DMS 273 treated with DMSO at 0.1 percent for 48 hours (cell line): ENCODE results near the gene CSDE1.

Experiments
- DNase-seq: peaks from one replicate; lab custom pipeline; 2025; lab: John Stamatoyannopoulos, UW

The CSDE1 gene

DNA sequence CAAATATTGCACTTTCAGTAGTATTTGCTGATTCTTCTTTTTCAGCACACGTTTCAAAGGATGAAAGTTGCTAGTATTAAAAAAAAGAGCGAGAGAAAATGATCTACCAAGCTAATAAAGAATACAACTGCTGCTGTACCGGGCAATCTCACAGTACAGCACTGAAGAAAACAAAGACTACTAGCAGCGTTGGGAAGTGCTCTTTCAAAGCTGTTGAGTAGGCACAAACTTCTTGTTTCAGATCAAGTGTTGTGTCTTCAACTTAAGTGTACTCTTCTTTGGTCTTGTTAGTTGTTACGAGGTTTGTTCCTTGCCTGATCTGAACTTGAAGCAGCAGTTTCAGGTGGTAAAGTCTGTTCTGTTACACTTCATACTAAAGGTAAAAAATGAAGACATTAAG lies 7.9 kb downstream of the CSDE1 start:
- no peak for DNase-seq

DNA sequence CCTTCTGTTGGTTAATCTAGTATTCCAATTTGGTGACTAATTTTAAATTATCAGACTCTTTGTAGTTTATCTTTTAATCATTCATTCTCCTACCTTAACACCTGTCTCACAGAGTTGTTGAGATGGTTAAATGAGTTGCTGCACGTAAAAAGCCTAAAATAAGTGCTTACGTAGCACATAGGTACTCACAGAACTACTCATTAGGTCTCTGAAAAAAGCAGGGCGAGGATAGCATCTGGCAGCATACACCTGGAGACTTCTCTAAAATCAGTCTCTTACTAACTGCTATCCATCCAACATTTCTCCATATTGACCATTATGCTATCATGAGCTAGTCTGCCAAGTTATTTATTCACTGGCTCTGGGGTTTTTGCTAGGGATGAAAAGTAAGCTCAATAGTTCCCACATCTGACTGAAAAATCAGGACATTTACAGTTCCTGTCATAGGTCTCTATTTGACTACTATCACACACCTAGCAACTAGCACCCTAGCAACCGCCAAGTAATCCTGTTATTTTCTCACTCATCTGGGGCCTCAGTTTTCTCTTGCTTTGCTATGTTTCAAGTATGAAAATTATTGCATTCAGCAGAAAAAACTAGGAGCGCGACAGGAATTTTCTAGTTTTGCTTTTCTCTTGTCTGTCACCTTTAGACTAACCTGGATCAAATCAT lies 11.2 kb downstream of the CSDE1 start:
- no peak for DNase-seq

DNA sequence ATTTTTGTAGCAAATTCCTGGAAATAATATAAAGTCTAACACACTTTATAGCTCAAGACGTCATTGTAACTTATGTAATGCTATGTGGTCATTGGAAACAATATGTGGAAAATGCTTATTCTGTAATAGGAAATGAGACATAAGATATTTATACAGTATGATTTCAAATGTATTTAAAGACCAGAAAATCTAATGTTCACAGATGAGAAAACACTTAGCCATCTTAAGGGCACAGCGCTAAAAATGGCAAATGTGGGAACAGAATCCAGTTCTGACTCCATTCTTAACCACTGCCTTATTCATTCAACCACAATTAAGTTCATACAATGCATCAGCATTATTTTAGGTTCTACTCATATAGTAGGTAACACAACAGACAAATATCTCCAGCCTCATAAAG lies 12.5 kb downstream of the CSDE1 start:
- DNase-seq = no peak

DNA sequence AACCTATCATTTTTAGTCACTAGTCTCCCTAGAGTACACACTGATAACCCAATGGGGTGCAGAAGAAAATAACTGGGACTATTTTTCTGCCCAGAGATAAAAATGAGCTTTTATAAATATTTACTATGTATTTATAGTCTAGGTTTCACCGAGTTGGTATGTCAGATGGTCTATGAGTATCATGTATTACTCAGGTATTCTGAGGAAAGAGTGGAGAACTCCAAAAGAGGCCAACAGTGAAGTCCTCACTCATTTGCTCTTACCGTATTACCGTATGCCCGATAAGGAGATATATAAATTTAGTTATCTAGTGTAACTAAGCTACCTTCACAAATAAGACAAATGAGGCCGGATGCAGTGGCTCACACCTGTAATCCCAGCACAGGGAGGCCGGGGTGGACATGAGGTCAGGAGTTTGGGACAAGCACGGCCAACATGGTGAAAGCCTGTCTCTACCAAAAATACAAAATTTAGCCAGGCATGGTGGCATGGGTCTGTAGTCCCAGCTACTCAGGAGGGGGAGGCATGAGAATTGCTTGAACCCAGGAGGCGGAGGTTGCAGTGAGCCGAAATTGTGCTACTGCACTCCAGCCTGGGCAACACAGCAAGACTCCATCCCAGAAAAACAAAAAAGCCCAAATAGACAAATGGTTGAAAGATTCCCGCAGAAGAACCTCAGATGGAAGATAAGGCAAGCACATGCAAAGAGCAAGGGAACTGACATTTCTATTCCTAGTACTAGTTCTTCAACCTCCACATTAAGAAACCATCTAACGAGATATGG lies 15.6 kb downstream of the CSDE1 start:
- DNase-seq = no peak

DNA sequence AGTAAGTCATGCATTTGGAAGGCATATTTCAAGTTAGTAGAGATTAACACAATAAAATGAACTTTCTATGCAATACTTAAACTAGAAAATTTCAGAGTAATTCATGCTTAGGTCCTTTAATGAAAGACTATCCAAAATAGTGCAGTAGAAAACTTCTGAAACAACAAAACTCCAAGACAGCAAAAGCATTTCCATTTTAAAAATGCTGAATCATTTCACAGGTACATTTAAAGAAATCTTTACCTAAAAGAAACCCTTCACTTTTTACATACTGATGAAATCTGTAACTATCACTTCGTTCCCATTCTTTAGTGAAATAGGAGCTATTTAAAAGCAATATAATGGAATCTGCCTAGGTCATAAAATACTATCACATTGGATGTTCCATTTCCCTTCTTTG lies 17.5 kb downstream of the CSDE1 start:
- no peak for DNase-seq

DNA sequence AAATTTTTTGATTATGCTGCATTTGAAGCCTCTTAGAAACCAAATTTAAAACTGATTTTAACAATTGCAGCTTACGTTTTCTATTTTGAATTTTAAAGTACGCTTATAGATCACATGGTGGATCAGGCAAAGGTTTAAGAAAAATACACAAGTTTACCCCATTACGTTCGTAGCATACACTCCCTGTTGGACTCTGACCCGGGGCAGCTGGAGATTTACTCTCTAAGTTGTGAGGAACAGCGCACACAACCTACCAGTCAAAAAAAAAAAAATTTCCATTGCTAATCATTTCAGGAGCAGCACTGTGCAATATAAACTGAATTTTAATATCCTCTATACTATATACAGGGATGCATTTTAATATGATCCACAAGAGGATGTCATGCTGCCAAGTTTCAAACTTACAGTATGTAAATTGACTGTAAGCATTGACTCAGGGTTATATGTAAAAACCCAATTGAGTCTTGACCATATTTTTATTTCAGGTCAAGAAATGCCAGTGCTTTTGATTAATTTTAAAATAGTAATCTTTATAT lies 20.4 kb downstream of the CSDE1 start:
- no peak for DNase-seq

DNA sequence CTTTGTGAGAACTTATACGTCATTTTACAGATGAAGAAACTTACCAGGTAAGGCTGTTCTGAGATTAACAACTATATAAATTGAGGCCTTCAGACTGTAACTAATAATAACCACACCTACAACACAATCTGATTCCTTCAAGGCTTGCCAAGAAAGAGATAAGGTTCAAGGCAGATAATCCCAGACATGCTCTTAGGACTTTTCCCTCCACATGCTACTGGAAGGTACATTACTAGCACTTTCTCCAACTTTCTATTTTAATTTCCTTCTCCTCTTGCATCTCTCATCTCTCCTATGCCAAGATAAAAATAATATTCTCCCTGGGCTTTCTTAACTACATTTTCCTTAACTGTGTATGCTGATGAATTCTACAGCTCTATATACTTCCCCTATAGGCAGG lies 22.3 kb downstream of the CSDE1 start:
- DNase-seq = no peak

DNA sequence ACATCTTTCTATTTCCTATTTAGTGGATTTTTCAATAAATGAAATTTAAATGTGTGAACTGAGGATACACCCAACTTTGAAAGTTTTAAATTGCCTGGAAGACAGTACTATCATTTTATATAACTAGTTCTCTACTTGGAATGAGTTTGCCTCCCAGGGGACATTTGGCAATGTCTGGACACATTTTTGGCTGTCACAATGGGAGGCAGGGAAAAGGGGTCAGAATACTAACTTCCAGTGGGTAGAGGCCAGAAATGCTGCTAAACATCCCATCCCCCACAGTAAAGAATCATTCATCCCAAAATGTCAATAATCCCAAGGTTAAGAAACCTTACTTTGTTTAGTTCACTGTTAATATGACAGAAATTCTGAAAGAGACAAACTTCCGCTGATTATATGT lies 28.0 kb downstream of the CSDE1 start:
- no peak for DNase-seq

DNA sequence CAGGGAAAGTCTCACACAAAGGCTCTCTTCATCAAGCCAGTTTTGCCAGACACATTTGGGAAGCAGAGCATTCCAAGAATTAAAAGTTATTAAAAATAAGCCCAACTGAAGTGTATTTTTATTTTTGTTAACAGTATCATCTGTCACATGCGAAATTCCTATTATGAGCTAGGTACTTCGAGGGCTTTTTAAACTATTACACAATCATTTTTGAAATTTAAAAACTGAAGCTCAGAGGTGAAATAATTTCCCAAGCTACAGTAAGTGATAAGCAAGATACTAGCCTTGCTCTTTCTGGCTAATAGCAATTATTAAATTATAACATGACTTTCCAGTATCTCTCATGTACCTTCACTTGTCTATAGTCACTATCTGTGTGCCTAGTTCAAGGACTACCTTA lies 29.2 kb downstream of the CSDE1 start:
- no peak for DNase-seq

DNA sequence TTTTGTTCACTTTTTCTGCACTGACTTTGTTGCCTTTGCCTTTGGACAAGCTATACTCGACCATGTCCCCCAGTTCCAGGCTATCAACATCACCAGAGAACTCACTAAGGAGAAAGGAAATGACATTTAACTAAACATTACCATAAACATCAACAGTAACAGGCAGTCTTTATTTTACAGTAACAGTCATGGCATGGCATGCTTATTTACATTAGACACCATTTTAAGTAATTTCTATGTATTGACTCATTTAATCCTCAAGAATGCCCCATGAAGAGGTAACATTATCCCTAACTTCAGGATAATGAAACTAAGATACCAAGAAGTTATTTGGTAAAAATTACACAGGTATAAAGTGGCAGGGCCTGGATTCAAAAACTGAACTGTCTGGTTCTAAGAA lies 32.6 kb downstream of the CSDE1 start:
- DNase-seq = no peak

DNA sequence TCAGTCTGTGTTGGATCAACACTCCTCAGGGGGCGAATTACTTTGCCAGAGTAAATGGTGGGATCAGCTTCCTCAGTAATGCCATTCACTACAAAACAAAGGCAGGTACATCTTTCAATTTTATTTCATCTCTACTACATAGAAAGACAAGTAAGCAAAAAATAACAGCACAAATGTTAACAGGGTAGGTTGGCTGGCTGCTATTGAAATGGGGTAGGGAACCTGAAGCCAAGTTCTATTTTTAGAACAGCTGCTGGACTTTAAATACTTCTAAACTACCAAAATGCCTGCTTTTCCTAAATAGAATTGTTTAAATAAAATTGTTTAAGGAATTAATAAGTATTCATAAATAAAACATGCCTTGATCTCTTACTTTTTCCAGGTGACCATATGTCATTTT lies 33.9 kb downstream of the CSDE1 start:
- DNase-seq = no peak

DNA sequence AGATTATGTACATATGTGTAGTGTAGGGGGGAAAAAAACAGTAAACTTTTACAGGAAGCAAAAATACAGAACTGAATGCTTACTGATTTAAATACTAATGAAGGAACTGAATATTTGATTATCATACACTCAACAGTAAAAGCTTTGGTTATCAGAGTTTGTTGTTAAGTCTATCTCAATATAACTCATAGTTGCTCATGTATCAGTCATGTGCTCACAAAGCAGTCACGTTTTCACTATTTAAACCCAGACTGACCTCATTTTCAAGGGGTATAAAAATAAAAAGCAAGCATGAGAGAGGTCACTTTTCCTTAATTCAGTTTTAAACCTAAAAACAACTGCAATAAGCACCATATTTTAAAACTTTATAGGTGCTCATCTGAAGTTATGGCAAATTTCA lies 34.3 kb downstream of the CSDE1 start:
- no peak for DNase-seq

DNA sequence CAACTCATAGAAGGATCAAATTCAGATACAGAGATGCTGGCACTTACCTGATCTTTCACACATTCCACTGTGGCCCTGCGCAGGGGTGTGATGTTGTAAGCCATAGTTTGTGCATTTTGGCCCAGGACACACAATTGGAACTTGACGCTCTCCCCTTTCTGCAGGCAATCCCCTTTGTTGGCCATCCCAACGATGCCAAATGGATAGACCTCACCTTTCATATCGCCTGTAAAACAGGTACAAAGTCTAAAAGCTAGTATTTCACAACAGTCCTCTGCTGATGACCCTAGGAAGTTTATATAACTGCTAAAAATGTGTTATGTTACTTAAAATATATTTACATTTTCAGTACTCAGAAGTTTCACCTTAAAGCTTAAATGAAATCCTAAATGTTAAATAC lies 37.3 kb downstream of the CSDE1 start:
- DNase-seq = no peak

DNA sequence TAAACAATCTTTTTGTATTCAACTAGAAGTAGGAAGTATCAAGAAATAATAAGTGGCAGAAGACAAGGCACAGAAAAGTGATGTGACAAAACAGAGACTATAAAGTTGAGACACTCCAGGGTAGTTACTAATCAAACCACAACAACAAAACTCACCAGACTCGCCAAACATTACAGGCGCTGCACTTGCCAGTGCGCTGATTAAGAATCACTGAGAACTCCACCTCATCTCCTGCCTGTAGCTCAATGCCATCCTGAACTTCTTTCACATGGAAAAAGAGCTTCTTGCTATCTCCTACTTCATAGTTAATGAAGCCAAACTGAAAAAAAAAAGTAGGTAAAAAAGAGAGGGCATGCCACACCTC lies 38.4 kb downstream of the CSDE1 start:
- no peak for DNase-seq

DNA sequence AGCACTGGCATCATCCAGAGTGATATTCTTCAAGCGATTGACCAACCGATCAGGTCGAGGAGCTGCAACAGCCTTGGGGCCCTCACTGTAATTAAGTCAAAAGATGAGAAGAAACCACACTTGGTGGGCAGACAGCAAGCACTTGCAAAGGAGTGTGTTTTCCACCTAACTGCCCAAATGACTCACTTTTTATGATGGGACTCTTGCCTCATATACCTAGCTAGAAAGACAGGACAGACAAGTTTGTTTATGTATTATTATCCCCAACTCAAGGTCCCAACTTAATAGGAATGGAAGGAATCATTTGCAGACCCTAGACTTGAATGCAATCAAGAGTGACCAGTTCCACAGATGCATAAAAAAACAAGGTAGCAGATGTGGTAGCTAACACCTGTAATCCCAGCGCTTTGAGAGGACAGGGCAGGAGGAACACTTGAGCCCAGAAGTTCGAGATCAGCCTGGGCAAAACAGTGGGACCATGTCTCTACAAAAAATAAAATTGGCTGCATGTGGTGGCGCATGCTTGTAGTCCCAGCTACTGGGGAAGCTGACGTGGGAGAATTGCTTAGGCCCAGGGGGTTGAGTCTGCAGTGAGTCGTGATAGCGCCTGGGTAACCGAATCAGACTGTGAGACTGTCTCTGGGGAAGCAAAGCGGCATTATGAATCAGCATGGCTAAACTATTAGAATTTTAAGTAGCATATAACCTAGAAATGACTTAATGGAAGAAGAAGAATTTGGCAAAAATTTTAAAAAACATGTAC lies 38.9 kb downstream of the CSDE1 start:
- DNase-seq = no peak

DNA sequence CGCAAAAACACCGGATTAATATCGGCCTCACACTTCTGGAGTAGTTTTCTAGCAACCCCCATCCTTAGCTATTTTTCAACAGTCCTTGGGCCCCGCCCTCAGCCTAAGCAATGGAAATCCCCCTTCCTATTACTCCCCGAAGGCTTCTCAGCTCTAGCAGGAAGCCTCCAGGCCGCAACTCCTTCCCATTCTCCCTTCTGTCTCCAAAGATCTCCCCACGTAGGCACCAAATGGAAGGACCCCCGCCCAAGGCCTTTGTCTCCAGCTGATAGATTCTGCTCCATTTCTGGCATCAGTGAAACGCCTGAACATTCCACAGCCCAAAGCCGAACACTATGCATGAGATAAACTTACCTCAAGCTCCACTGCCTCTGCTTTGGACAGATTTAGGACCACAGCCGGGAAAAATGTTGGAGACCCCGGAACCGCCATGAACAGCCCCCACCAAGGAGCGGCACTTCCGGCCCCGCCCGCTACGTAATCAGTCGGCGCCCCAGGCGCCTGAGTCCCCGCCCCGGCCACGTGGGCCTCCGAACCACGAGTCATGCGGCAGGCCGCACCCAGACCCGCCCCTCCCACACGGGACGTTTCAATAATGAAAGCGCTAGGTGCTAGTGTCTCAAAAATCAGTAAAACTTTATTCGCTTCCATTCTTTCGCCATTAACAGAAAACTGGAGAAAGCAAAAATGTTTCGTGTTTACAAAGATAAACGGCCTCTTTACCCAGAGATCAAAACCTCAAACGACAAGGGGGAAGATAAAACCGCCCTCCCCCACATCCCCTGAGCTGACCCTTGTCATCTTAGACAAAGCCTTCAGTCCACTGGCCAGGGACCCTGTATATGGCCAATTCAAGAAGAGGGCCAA lies 41.2 kb downstream of the CSDE1 start, which contains the start of gene NRAS:
TSS of gene NRAS (minus strand) at position 468 of the 867 bp plus-strand sequence. CDS start 611 bp downstream, outside the sequence.
- DNase-seq = peak; percentile 52

DNA sequence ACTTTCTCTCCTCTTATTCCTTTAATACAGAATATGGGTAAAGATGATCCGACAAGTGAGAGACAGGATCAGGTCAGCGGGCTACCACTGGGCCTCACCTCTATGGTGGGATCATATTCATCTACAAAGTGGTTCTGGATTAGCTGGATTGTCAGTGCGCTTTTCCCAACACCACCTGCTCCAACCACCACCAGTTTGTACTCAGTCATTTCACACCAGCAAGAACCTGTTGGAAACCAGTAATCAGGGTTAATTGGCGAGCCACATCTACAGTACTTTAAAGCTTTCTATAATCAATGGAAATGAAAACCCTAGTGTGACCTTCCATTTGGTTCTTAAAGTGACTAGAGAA lies 41.9 kb downstream of the CSDE1 start:
- no peak for DNase-seq

DNA sequence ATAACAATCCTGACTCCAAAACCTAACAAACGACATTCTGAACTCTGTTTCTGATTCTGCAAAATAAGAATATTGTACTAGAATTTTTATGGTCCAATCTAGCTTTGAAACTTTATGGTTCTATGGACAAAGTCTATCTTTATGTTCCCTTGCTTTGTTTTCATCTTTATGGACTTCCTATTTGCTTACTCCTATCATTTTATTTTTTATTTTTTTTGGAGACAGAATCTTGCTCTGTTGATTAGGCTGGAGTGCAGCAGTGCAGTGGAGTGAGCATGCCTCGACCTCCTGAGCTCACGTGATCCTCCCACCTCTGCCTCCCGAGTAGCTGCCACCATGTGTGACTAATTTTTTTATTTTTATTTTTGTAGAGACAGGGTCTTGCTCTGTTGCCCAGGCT lies 44.8 kb downstream of the CSDE1 start:
- no peak for DNase-seq

DNA sequence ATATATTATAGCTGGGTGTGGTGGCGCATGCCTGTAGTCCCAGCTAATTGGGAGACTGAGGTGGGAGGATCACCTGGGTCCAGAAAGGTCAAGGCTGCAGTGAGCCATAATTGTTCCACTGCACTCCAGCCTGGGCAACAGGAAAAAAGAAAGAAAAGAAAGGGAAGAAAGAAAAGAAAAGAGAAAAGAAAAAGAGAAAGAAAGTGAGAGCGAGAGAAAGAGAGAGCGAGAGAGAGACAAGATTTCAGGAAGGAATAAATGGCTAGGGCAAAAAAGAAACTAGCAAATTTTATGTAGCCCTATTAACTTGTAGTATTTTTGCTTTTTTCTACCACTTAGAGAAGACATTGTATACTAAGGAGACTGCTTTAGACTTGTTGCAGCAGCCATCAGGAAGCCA lies 47.4 kb downstream of the CSDE1 start:
- DNase-seq = no peak

DNA sequence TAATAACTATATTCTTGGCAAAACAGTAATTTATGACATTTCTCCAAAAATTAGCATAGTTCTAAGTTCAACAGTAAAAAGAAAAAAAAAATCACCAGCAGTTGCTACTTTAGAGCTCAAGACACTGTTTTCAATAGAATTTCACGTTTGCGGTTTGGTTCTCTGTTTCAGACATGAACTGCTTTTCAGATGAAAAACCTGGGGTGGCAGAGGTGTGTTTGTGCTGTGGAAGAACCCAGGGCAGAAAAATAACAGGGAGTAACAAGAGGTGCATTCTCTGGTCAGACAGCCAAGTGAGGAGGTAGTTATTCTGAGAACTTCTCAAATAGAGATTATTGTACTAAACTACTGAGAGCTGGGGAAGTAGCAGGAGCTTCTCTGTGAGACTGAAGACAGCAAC lies 50.2 kb downstream of the CSDE1 start:
- no peak for DNase-seq

DNA sequence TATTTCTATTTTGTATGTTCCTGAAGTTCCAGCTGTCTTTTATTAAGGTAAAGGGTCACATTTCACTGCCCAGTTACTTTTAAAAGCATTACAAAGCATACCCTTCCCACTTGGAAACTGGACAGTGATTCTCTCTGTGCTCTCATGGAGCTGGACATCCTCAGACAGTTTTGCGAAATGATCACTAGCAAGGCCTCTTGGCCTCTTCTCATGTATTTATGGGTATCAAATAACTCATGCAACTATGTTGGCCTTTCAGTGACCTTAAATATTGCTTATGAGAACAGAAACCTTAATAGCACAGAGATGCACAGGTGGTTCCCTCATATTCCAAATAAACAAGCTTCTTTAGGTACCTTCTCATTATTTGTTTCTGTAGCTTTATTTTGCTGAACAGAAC lies 54.5 kb downstream of the CSDE1 start:
- no peak for DNase-seq

DNA sequence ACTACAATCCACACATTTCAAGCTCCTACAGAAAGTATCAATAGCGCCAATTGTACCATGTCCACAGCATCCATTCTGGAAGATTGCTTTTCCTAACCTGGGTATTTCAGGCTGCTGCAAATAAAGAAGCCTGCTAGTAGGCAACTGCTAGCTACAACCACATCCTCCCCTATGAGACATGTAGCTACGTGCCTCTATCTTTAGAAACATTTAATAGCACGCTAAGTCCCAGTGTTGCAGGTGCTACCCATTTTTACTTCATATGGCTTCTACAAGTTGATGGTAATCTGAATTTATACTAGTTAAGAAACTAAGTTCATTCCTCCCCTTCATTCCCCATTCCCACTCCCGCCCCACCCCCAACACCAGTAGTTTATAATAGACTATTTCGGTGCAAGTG lies 55.0 kb downstream of the CSDE1 start:
- DNase-seq = no peak
